CD14-positive monocyte (primary cell): Measurements from ENCODE around the gene LGI2. TPM values are rescaled to one million over a fixed set of nuclear protein-coding genes. Genes with fewer than 3 reads are reported as not detected.

ENCODE experiments used
- DNase-seq, 3 donors: peaks; one replicate each; pipeline ENCODE4 v3.0.0-alpha.2; 2011 to 2022
- H2AFZ ChIP-seq: 2 replicates; pipeline ENCODE4 v1.6.0; 2012; ENCODE audit warnings: mild to moderate bottlenecking, low read depth, low read length, inconsistent platforms; ENCODE audit not compliant: insufficient read depth, poor library complexity, severe bottlenecking
- H3K27ac ChIP-seq, 2 donors: 1 replicate in 1 of 2; 2 replicates in 1 of 2; pipeline ENCODE4 v1.5.1; 2012 to 2013; ENCODE audit warnings: low read length in 2 of 2, control low read depth in 1 of 2, inconsistent platforms in 1 of 2, low read depth in 1 of 2, mild to moderate bottlenecking in 1 of 2
- H3K27me3 ChIP-seq, 2 donors: one replicate each; pipeline versions ENCODE4 v1.6.0 to v1.6.1; 2011 to 2013; ENCODE audit warnings: low read length in 2 of 2; ENCODE audit not compliant: control insufficient read depth in 2 of 2, insufficient read depth in 2 of 2
- H3K36me3 ChIP-seq, 2 donors: replicated peaks in 1 of 2; 1 replicate in 1 of 2; 2 replicates in 1 of 2; pipeline versions ENCODE4 v1.5.1 to v1.6.1; 2012 to 2013; ENCODE audit warnings: low read length in 2 of 2, control low read depth in 1 of 2, inconsistent platforms in 1 of 2, mild to moderate bottlenecking in 1 of 2; ENCODE audit not compliant: insufficient read depth in 2 of 2, control insufficient read depth in 1 of 2
- H3K4me1 ChIP-seq, 2 donors: 1 replicate in 1 of 2; 2 replicates in 1 of 2; pipeline versions ENCODE4 v1.5.1 to v1.6.1; 2012 to 2013; ENCODE audit warnings: low read length in 2 of 2, control low read depth in 1 of 2, inconsistent platforms in 1 of 2, mild to moderate bottlenecking in 1 of 2, moderate library complexity in 1 of 2; ENCODE audit not compliant: insufficient read depth in 2 of 2, control insufficient read depth in 1 of 2
- H3K4me2 ChIP-seq: replicated peaks from 2 replicates; pipeline ENCODE3; 2012; ENCODE audit warnings: low read length, moderate library complexity, mild to moderate bottlenecking; ENCODE audit not compliant: poor library complexity, severe bottlenecking; ENCODE audit errors: extremely low read depth
- H3K4me3 ChIP-seq, 3 experiments: fragments of 200-600 bp in 1 of 3; sonication (generic) in 1 of 3; replicated peaks in 1 of 3; 1 replicate in 2 of 3; 2 replicates in 1 of 3; pipeline ENCODE4 v1.5.1; 2011 to 2013; ENCODE audit warnings: low read length in 3 of 3, mild to moderate bottlenecking in 3 of 3, control low read depth in 2 of 3, low read depth in 2 of 3, inconsistent platforms in 1 of 3, moderate library complexity in 1 of 3
- H3K79me2 ChIP-seq: 2 replicates; pipeline ENCODE4 v1.6.0; 2012; ENCODE audit warnings: mild to moderate bottlenecking, control low read depth, inconsistent platforms, low read length, moderate library complexity; ENCODE audit not compliant: insufficient read depth
- H3K9ac ChIP-seq: 2 replicates; pipeline ENCODE4 v1.6.0; 2017; ENCODE audit warnings: low read length, mild to moderate bottlenecking; ENCODE audit not compliant: insufficient read depth, poor library complexity, severe bottlenecking
- H3K9me3 ChIP-seq, 2 donors: replicated peaks in 1 of 2; 1 replicate in 1 of 2; 2 replicates in 1 of 2; pipeline versions ENCODE4 v1.5.1 to v1.6.1; 2012 to 2013; ENCODE audit warnings: low read length in 2 of 2, control low read depth in 1 of 2; ENCODE audit not compliant: control insufficient read depth in 1 of 2, insufficient read depth in 1 of 2
- H4K20me1 ChIP-seq: 2 replicates; pipeline ENCODE4 v1.6.0; 2012; ENCODE audit warnings: mild to moderate bottlenecking, low read length, control low read depth, moderate library complexity; ENCODE audit not compliant: insufficient read depth
- H3K27ac Mint-ChIP-seq, 7 donors: one replicate each; pipeline ENCODE4 v1.8.0; 2020; ENCODE audit warnings: mild to moderate bottlenecking in 7 of 7, mixed read lengths in 7 of 7, moderate library complexity in 6 of 7, inconsistent platforms in 2 of 7
- H3K27me3 Mint-ChIP-seq, 3 donors: one replicate each; pipeline ENCODE4 v1.8.0; 2021 to 2022; ENCODE audit warnings: low read depth in 3 of 3, mild to moderate bottlenecking in 3 of 3, mixed read lengths in 3 of 3, moderate library complexity in 3 of 3, inconsistent platforms in 1 of 3
- H3K36me3 Mint-ChIP-seq, 2 donors: one replicate each; pipeline ENCODE4 v1.8.0; 2020; ENCODE audit warnings: mixed read lengths in 2 of 2, inconsistent platforms in 1 of 2, mild to moderate bottlenecking in 1 of 2
- H3K4me1 Mint-ChIP-seq: one replicate; pipeline ENCODE4 v1.8.0; 2020; ENCODE audit warnings: mild to moderate bottlenecking, mixed read lengths
- H3K4me3 Mint-ChIP-seq, 2 donors: one replicate each; pipeline ENCODE4 v1.8.0; 2020; ENCODE audit warnings: mild to moderate bottlenecking in 2 of 2, mixed read lengths in 2 of 2, moderate library complexity in 1 of 2
- H3K9me3 Mint-ChIP-seq, 7 donors: one replicate each; pipeline ENCODE4 v1.8.0; 2020 to 2022; ENCODE audit warnings: mixed read lengths in 7 of 7, mild to moderate bottlenecking in 6 of 7, moderate library complexity in 6 of 7, inconsistent platforms in 2 of 7
- CTCF ChIP-seq: fragments of 200-600 bp; IDR thresholded peaks from one replicate; pipeline ENCODE4 v1.8.0; 2022; ENCODE audit warnings: antibody characterized with exemption, mild to moderate bottlenecking
- WGBS: methylation state at CpG from one replicate; pipeline ENCODE4 v1.1.5; 2013; ENCODE audit warnings: missing lambda C conversion rate; ENCODE audit not compliant: insufficient coverage; 5-methylcytosine and 5-hydroxymethylcytosine counted together
- intact Hi-C, 2 donors: fragments of 100-400 bp; cut with micrococcal nuclease; formaldehyde crosslinking; loops; one replicate each; pipeline versions ENCODE4 v1.15.0 to v1.15.1; 2023
- polyA plus RNA-seq, 3 donors: library from polyadenylated mRNA; depleted of rRNA in 1 of 3; unstranded in 2 of 3; stranded (reverse) in 1 of 3; fragments of 300-500 nt in 2 of 3; fragments of >200 nt in 1 of 3; fragmentation: Illumina TruSeq in 2 of 3; gene quantifications; 1 replicate in 2 of 3; 2 replicates in 1 of 3; pipeline ENCODE4 v1.2.3, GENCODE V29; 2012 to 2021

The LGI2 gene
- polyA plus RNA-seq, 3 donors = 0.30 to 0.33 TPM; not detected in 1

- peak overlapping the region; percentile 68 for H3K4me2 ChIP-seq
- peak overlapping the region; percentile 35 to 92 (median 70) for H3K4me3 ChIP-seq
- peaks cover 55 to 59% of the 10 kb centered on the region in 2 donors for H3K4me1 ChIP-seq
Observed at GRCh38 chr4:24980064-24980690, 50.6 kb downstream of the LGI2 start.

GRCh38 chr4:24979554-24979953 is 51.2 kb downstream of the LGI2 start:
- H3K36me3 Mint-ChIP-seq = no peaks in the 10 kb centered on the region
- no peaks in the 10 kb centered on the region for H4K20me1 ChIP-seq
- peak overlapping the region; percentile 90 to 97 (median 97) for H3K27ac Mint-ChIP-seq
- peaks cover 61 to 65% of the 10 kb centered on the region in 2 donors for H3K4me1 ChIP-seq
- no CpG with 5 or more reads among the region's 7 CpGs for WGBS
- H3K79me2 ChIP-seq = peaks cover 4% of the 10 kb centered on the region
- no peaks in the 10 kb centered on the region for H3K9me3 ChIP-seq
- peak overlapping the region; percentile 35 to 92 (median 70) for H3K4me3 ChIP-seq
- H3K27me3 Mint-ChIP-seq = peaks cover 0 to 2% (median 1%) of the 10 kb centered on the region in 3 donors
- no peak for TF ChIP-seq CTCF
- H3K4me1 Mint-ChIP-seq = peaks cover 59% of the 10 kb centered on the region
- H2AFZ ChIP-seq = peak overlapping the region; percentile 73
- peak overlapping the region; percentile 53 for H3K9ac ChIP-seq
- intact Hi-C loops = loop anchor here (5.0 to 10.0 kb wide), 3 partner anchors 52 to 185 kb away; partner anchors contain the start of genes CCDC149 (in 1 of the 2) and SEPSECS (in 1 of the 2)
- no peaks in the 10 kb centered on the region for H3K9me3 Mint-ChIP-seq
- peak overlapping the region; percentile 63 to 86 for H3K4me3 Mint-ChIP-seq
- peak overlapping the region; percentile 73 to 83 for H3K27ac ChIP-seq
- H3K27me3 ChIP-seq = no peaks in the 10 kb centered on the region
- DNase-seq = peak; percentile 80 to 93 (median 92)
- peak overlapping the region; percentile 68 for H3K4me2 ChIP-seq
- H3K36me3 ChIP-seq = no peaks in the 10 kb centered on the region

More at GRCh38 chr4:24980064-24980690, 50.6 kb downstream of the LGI2 start:
- intact Hi-C loops = loop anchor here in 1 of 2 donors (5.0 kb wide), 1 partner anchor 68 kb away; the partner anchor contains the start of gene CCDC149
- peak overlapping the region; percentile 70 to 86 for H3K4me3 Mint-ChIP-seq
- WGBS = 16% methylated on average over 11 of the region's 17 CpGs
- H3K9me3 ChIP-seq = no peaks in the 10 kb centered on the region
- peak overlapping the region; percentile 73 to 83 for H3K27ac ChIP-seq
- TF ChIP-seq CTCF = peak; percentile 89
- H3K9me3 Mint-ChIP-seq = no peaks in the 10 kb centered on the region
- no peaks in the 10 kb centered on the region for H3K36me3 ChIP-seq
- H2AFZ ChIP-seq = peak overlapping the region; percentile 73
- H3K27me3 Mint-ChIP-seq = peaks cover 0 to 2% (median 1%) of the 10 kb centered on the region in 3 donors
- H3K9ac ChIP-seq = peak overlapping the region; percentile 53
- H3K36me3 Mint-ChIP-seq = peaks cover 0 to 4% of the 10 kb centered on the region in 2 donors
- peak; percentile 78 to 96 (median 86) for DNase-seq
- H3K4me1 Mint-ChIP-seq = peaks cover 53% of the 10 kb centered on the region
- H4K20me1 ChIP-seq = no peaks in the 10 kb centered on the region
- H3K27ac Mint-ChIP-seq = peak overlapping the region; percentile 90 to 97 (median 97)
- no peaks in the 10 kb centered on the region for H3K27me3 ChIP-seq
- H3K79me2 ChIP-seq = peaks cover 4% of the 10 kb centered on the region
